T-helper 17 cell (primary cell): ENCODE data around the gene MAP4K1. TPM values are rescaled to one million over a fixed set of nuclear protein-coding genes. Genes with fewer than 3 reads are reported as not detected.

Experiments used
- ATAC-seq: fragments of 150-1000 bp; cut with Tn5 transposase; 2 replicates; pipeline ENCODE4 v1.10.0; 2021; ENCODE audit warnings: mild to moderate bottlenecking, moderate library complexity
- DNase-seq, 3 donors: peaks; one replicate each; pipeline versions ENCODE4 v3.0.0 to v3.0.0-alpha.2; 2020 to 2021
- H3K9me3 ChIP-seq: one replicate; pipeline ENCODE4 v1.7.0; 2013; ENCODE audit warnings: low read length, mild to moderate bottlenecking; ENCODE audit not compliant: control insufficient read depth, poor library complexity, severe bottlenecking
- H3K27ac Mint-ChIP-seq: one replicate; pipeline ENCODE4 v1.8.0; 2022; ENCODE audit warnings: mild to moderate bottlenecking, moderate library complexity, mixed read lengths
- H3K27me3 Mint-ChIP-seq: one replicate; pipeline ENCODE4 v1.8.0; 2022; ENCODE audit warnings: mixed read lengths
- H3K36me3 Mint-ChIP-seq: one replicate; pipeline ENCODE4 v1.8.0; 2022; ENCODE audit warnings: low read depth, mixed read lengths
- H3K4me1 Mint-ChIP-seq: one replicate; pipeline ENCODE4 v1.8.0; 2022; ENCODE audit warnings: mild to moderate bottlenecking, mixed read lengths
- H3K4me3 Mint-ChIP-seq: one replicate; pipeline ENCODE4 v1.8.0; 2022; ENCODE audit warnings: mild to moderate bottlenecking, moderate library complexity, mixed read lengths
- total RNA-seq, 4 donors: library from RNA in 2 of 4; stranded (reverse) in 2 of 4; gene quantifications; one replicate each; pipeline ENCODE4 v1.2.3 and lab custom pipeline; 2022 to 2026

MAP4K1 gene
- total RNA-seq, 2 donors from 2014 or later: 298 to 351 TPM

GRCh38 chr19:38658462-38659306 is 40.9 kb upstream of the MAP4K1 start:
- no peak for ATAC-seq
- Mint-ChIP-seq H3K4me3 (peak overlapping the region; percentile 33), H3K4me1 (peaks cover 48% of the 10 kb centered on the region), H3K27me3 (no peaks in the 10 kb centered on the region), H3K27ac (peak overlapping the region; percentile 94), H3K36me3 (no peaks in the 10 kb centered on the region)
- no peak for DNase-seq
- no peaks in the 10 kb centered on the region for H3K9me3 ChIP-seq

GRCh38 chr19:38657633-38658222 is 40.0 kb upstream of the MAP4K1 start:
- Mint-ChIP-seq H3K4me1 (peaks cover 53% of the 10 kb centered on the region), H3K27me3 (no peaks in the 10 kb centered on the region), H3K4me3 (peak overlapping the region; percentile 82), H3K27ac (peak overlapping the region; percentile 94), H3K36me3 (peaks cover 2% of the 10 kb centered on the region)
- ATAC-seq: peak; percentile 67
- peak in 1 of 3 donors; percentile 36 for DNase-seq
- no peaks in the 10 kb centered on the region for H3K9me3 ChIP-seq

- no peaks in the 10 kb centered on the region for H3K27me3 Mint-ChIP-seq
- H3K27ac Mint-ChIP-seq: peak overlapping the region; percentile 94
- peaks cover 55% of the 10 kb centered on the region for H3K4me1 Mint-ChIP-seq
- H3K4me3 Mint-ChIP-seq: peak overlapping the region; percentile 82
- ATAC-seq: peak; percentile 92
- H3K9me3 ChIP-seq: no peaks in the 10 kb centered on the region
- DNase-seq: peak in 1 of 3 donors; percentile 32
- H3K36me3 Mint-ChIP-seq: peaks cover 2% of the 10 kb centered on the region
Observed at GRCh38 chr19:38656171-38656981, 38.6 kb upstream of the MAP4K1 start.

DNA sequence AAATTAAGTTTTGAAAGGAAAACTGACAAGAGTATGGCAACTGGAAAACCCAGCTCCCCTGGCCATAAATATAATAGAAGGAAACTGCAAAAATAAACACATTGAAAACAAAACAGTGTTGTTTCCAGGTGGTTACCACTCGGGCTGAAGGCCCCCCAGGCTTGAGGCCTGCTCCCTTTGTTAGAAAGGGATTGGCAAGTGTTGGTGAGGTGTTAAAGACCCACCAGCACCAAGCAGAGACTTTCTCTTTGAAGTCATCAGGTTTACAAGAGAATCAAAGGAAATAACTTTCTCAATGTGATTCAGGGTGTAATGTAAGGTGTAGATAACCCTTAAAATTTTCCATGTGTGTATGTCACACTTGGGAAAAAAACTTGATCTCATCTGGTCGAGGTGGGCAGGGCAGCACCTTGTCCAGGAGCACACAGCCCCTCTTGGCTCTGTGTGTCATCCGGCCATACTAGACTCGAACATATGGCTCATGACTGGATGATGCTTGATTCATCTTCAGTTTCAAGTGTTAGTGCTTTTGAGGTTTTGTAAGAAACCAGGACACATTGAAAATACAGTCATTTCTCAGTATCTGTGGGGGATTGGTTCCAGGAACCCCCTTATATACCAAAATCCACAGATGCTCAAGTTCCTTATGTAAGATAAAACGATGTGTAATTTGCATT is 37.5 kb upstream of the MAP4K1 start:
- peak overlapping the region; percentile 82 for H3K4me3 Mint-ChIP-seq
- H3K4me1 Mint-ChIP-seq: peaks cover 51% of the 10 kb centered on the region
- H3K27me3 Mint-ChIP-seq: no peaks in the 10 kb centered on the region
- peak; percentile 9 for ATAC-seq
- H3K27ac Mint-ChIP-seq: peak overlapping the region; percentile 94
- no peaks in the 10 kb centered on the region for H3K9me3 ChIP-seq
- peaks cover 2% of the 10 kb centered on the region for H3K36me3 Mint-ChIP-seq
- DNase-seq: no peak

- Mint-ChIP-seq H3K4me3 (no peak overlapping the region), H3K27ac (peak overlapping the region; percentile 94), H3K4me1 (peaks cover 56% of the 10 kb centered on the region), H3K36me3 (peaks cover 2% of the 10 kb centered on the region), H3K27me3 (no peaks in the 10 kb centered on the region)
- H3K9me3 ChIP-seq: no peaks in the 10 kb centered on the region
- ATAC-seq (no peak), DNase-seq (no peak)
Observed at GRCh38 chr19:38654628-38655055, 36.9 kb upstream of the MAP4K1 start.

DNA sequence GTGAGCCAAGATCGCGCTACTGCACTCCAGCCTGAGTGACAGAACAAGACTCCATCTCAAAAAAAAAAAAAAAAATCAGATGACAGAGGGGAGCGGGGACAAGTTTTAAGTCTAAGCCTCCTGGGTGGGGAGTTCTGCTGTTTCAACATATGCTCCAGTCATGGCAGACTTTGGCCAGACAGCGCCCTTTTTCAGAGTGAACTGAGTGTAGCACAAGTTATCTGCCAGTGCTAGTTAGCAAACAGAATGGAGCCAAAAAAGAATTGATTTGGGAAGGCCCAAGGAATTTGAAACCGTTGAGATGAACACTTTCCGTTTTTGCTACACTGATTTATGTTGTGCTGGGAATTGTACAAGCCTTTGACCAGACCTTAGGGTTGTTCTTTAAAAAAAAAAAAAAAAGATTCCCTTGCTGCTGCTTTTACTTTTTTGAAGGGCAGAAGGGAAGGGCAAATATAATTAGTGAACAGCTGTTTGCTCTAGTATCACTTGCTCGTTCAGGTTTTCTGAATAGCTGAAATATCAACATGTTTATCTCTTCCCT is 35.3 kb upstream of the MAP4K1 start:
- H3K36me3 Mint-ChIP-seq: peaks cover 11% of the 10 kb centered on the region
- H3K27me3 Mint-ChIP-seq: no peaks in the 10 kb centered on the region
- ATAC-seq (no peak), DNase-seq (no peak)
- H3K4me1 Mint-ChIP-seq: peaks cover 68% of the 10 kb centered on the region
- H3K4me3 Mint-ChIP-seq: no peak overlapping the region
- H3K27ac Mint-ChIP-seq: peak overlapping the region; percentile 62
- H3K9me3 ChIP-seq: peaks cover 2% of the 10 kb centered on the region

- peak overlapping the region; percentile 59 for H3K4me3 Mint-ChIP-seq
- ATAC-seq (no peak), DNase-seq (no peak)
- peaks cover 56% of the 10 kb centered on the region for H3K4me1 Mint-ChIP-seq
- H3K27me3 Mint-ChIP-seq: no peaks in the 10 kb centered on the region
- peaks cover 13% of the 10 kb centered on the region for H3K36me3 Mint-ChIP-seq
- peaks cover 2% of the 10 kb centered on the region for H3K9me3 ChIP-seq
- peak overlapping the region; percentile 96 for H3K27ac Mint-ChIP-seq
Observed at GRCh38 chr19:38650911-38651584, 33.3 kb upstream of the MAP4K1 start.

DNA sequence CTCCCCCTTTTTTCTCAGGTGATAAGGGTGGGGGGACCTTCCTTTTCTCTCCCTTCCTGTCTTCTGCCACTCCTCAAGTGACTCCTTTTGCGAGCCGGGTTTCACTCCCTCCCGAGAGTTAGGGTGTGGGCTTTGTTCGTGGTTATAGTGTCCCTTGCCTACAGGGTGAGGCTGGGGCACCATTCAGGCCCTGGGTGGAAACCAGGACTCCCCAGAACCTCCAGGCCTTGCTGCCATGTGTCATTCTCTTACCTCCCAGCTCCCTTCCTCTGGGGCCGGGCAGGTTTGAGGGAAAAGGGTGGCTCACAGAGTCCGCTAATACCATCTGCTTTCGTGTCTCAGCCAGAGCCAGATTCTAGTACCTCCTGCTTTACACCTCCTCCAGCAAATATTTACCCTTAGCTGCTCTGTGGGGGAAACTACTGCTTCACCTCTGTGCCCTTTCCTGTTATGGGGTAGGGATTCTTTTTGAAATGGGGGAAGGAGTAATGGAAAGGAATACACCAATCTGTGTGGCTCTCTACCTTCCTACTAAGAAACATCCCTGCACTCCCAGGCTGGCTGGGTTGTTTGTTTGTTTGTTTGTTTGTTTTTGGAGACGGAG is 32.5 kb upstream of the MAP4K1 start:
- peak overlapping the region; percentile 100 for H3K4me3 Mint-ChIP-seq
- ATAC-seq (no peak), DNase-seq (no peak)
- H3K9me3 ChIP-seq: peaks cover 2% of the 10 kb centered on the region
- H3K4me1 Mint-ChIP-seq: peaks cover 48% of the 10 kb centered on the region
- H3K36me3 Mint-ChIP-seq: peaks cover 13% of the 10 kb centered on the region
- no peaks in the 10 kb centered on the region for H3K27me3 Mint-ChIP-seq
- H3K27ac Mint-ChIP-seq: peak overlapping the region; percentile 96

DNA sequence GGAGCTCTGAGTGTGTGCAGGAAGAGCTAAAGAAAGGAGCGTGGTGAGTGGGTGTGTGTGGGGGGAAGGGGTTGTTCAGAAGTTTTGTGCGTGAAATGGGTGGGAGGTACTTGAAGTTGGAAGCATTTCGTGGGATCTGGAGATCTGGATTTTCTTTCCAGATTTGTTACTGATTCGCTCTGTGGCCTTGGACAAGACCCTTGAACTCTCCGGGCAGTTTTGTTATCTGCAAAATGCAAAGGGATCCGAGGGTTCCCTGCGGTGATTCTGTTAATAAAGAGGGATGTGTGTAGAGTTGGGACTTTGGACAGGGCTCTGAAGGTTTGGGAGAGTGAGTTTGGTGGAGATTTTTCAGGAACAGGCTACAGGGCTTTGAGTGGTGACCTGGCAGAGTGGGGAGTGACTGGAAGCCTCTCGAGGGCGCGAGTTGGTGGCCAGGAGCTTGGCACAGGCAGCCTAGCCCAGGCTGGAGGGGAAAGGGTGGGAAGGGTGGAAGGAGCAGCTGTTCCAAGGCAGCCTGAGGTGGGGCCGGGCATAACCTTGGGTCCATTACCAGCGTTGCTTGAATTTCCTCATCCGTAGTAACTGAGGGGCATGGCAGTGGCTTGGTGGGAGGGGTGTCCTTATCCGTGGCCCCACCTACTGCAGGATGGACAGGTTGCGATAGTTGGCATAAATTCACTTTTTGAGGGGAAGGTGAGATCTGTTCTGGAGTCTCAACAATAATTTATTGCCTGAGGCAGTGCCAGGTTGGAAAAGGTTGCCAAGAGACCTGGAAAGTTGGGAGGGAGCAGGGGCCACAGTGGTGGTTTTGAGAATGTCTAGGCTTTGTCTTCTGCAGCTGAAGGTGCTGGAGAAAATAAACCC is 31.8 kb upstream of the MAP4K1 start:
- H3K9me3 ChIP-seq: peaks cover 2% of the 10 kb centered on the region
- ATAC-seq: no peak
- no peak for DNase-seq
- Mint-ChIP-seq H3K27ac (peak overlapping the region; percentile 96), H3K36me3 (peaks cover 13% of the 10 kb centered on the region), H3K27me3 (no peaks in the 10 kb centered on the region), H3K4me3 (peak overlapping the region; percentile 100), H3K4me1 (peaks cover 42% of the 10 kb centered on the region)

DNA sequence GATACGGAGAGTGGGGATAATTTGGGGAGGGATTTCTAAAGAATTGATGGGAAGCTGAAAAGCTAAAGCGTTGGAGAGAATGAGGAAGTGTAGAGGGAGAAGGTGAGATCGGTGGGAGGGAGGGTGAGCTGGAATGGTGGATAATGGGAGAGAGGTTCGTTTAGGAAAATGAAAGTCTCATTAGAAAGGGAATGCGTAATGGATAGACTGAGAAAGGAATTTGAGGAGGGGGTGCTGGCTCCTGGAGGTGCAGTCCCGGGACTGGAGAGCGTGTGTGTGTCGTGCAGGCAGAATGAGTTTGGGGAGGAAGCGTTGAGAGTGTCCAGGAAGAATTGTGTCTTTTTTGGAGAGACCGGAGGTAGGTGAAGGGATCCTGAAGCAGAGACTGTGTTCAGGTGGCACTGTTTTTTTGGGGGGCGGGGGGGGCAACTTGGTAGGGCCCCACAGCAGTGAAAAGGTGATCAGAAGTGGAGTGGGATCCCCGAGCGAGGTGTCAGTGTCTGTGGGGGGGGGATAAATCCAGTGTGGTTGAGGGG is 31.1 kb upstream of the MAP4K1 start:
- H3K4me1 Mint-ChIP-seq: peaks cover 41% of the 10 kb centered on the region

More for the DNA sequence above, 31.1 kb upstream of the MAP4K1 start:
- Mint-ChIP-seq H3K4me3 (peak overlapping the region; percentile 100), H3K36me3 (peaks cover 13% of the 10 kb centered on the region), H3K27me3 (no peaks in the 10 kb centered on the region), H3K27ac (peak overlapping the region; percentile 96)
- ATAC-seq: no peak
- DNase-seq: no peak
- H3K9me3 ChIP-seq: peaks cover 2% of the 10 kb centered on the region
